NCI-H146 treated with DMSO at 0.1 percent for 48 hours (cell line): ENCODE data around the gene KHDRBS2.
A peak's percentile ranks its signal among the peaks of the same experiment; 100 is the strongest.
"Not testable (repeated sequence)": the region's sequence is repeated elsewhere in the genome, so short reads cannot be mapped to it uniquely, and the experiment has no call there.

Source experiments
- DNase-seq: peaks from one replicate; lab custom pipeline; 2025; ENCODE audit not compliant: unreplicated experiment; lab: John Stamatoyannopoulos, UW

KHDRBS2 gene

GRCh38 chr6:61869632-61870400, 416.2 kb downstream of the KHDRBS2 start:
- DNase-seq, result no peak

- DNase-seq, result no peak
Measured at GRCh38 chr6:61868507-61869080, 417.4 kb downstream of the KHDRBS2 start.

GRCh38 chr6:61867635-61868034, 418.4 kb downstream of the KHDRBS2 start:
- no peak for DNase-seq

- DNase-seq, result no peak
Measured at GRCh38 chr6:61857541-61857940, 428.5 kb downstream of the KHDRBS2 start.

GRCh38 chr6:61841958-61842357, 444.1 kb downstream of the KHDRBS2 start:
- no peak for DNase-seq

GRCh38 chr6:61835237-61835636, 450.8 kb downstream of the KHDRBS2 start:
- no peak for DNase-seq

- no peak for DNase-seq
Measured at GRCh38 chr6:61833176-61833755, 452.8 kb downstream of the KHDRBS2 start.

- no peak for DNase-seq
Measured at GRCh38 chr6:61817716-61818115, 468.3 kb downstream of the KHDRBS2 start.

- DNase-seq, result no peak
Measured at GRCh38 chr6:61810047-61810446, 476.0 kb downstream of the KHDRBS2 start.

- peak; percentile 28 for DNase-seq
Measured at GRCh38 chr6:61809004-61809595, 476.9 kb downstream of the KHDRBS2 start.

GRCh38 chr6:61787998-61788397, 498.0 kb downstream of the KHDRBS2 start:
- no peak for DNase-seq

GRCh38 chr6:61769446-61769845, 516.6 kb downstream of the KHDRBS2 start:
- not testable (repeated sequence) for DNase-seq

GRCh38 chr6:61755739-61756138, 530.3 kb downstream of the KHDRBS2 start:
- no peak for DNase-seq

GRCh38 chr6:61751986-61752385, 534.0 kb downstream of the KHDRBS2 start:
- no peak for DNase-seq

- DNase-seq, result no peak
Measured at GRCh38 chr6:61745994-61746393, 540.0 kb downstream of the KHDRBS2 start.

- no peak for DNase-seq
Measured at GRCh38 chr6:61711849-61712248, 574.2 kb downstream of the KHDRBS2 start.

GRCh38 chr6:61688165-61688564, 597.9 kb downstream of the KHDRBS2 start:
- DNase-seq, result no peak

GRCh38 chr6:61682562-61682961, 603.5 kb downstream of the KHDRBS2 start:
- no peak for DNase-seq

- no peak for DNase-seq
Measured at GRCh38 chr6:61679625-61680024, 606.4 kb downstream of the KHDRBS2 start.

- DNase-seq, result no peak
Measured at GRCh38 chr6:61675734-61676133, 610.3 kb downstream of the KHDRBS2 start.

- DNase-seq, result no peak
Measured at GRCh38 chr6:61649845-61650244, 636.2 kb downstream of the KHDRBS2 start.

GRCh38 chr6:61640463-61640862, 645.6 kb downstream of the KHDRBS2 start:
- no peak for DNase-seq
